NCI-H1105 treated with DMSO at 0.1 percent for 48 hours (cell line): ENCODE data around the gene MECP2.
A peak's percentile ranks its signal among the peaks of the same experiment; 100 is the strongest.

Experiments
- DNase-seq: peaks from one replicate; lab custom pipeline; 2025; lab: John Stamatoyannopoulos, UW

Gene MECP2

DNA sequence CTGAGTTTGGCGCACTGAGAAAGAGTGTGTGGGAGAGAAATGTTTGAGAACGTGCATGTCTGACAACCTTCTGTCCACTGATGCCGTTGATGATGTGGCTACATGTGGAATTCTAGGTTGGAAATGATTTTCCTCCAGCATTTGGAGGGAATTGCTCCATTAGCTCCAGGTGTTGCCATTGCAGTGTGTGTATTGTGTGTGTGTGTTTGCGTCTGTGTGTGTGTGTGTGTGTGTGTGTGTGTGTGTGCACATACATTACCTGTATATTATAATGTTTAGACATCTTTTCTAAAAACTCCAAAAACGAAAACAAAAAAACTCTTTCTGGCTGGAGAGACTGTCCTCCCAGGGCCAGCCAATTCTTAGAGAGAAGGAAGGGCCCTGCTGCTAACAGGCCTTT, 18.2 kb upstream of the MECP2 start:
- DNase-seq: no peak

DNA sequence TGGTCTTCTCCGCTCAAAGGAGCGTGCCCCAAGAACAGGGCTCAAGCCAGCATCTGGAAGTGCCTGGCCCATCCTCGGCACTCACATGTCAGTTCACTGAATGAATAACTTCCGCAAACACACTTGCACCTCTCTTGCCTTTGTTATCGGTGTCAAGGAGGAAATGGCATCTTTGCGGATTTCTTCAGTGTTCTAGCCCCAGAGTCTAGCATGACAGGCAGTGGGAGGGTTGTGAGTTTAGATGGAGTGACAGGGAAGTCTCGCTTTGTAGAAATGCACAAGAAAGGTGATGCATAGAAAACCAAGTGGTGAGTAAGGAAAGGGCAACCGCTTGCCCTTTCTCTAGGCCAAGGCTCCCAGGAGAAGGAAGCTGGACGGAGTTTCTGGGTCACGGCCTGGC, 17.6 kb upstream of the MECP2 start:
- DNase-seq: no peak

DNA sequence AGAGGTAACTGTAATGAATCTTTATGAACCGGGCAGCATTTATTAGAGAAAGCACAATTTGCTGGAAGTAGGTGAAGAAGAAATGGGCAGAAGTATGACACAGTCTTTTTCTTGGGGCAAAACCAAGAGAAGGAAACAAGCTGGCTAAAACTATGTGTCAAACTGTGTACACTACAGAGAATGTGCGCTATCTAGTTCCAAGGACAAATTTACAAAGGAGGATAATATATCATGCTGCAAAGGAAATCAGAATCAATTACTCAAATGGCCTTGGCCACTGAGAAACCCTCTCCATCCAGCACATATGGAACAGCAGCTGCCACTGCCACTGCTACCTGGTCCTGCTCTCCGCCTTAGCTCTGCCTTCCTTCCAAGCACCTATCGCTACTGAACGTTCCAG, 17.1 kb upstream of the MECP2 start:
- no peak for DNase-seq

DNA sequence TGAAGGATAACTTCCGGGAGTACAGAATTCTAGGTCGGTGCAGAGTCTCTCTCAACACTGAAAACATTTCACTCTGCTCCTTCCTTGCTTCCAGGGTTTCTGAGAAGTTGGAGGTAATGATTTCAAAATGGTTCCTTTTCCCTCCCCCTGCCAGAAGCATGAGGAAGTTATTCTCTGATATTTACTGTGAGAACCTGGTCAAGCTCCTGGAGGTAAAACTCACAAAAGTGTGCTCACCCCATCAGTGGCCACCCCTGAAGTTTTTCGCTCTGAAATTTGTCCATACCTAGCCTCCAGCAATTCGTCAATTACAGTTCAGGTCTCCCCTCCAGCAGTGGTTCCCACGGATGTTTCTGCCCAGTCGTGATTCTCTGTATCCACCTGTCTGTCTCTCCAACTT, 16.2 kb upstream of the MECP2 start:
- DNase-seq: no peak

DNA sequence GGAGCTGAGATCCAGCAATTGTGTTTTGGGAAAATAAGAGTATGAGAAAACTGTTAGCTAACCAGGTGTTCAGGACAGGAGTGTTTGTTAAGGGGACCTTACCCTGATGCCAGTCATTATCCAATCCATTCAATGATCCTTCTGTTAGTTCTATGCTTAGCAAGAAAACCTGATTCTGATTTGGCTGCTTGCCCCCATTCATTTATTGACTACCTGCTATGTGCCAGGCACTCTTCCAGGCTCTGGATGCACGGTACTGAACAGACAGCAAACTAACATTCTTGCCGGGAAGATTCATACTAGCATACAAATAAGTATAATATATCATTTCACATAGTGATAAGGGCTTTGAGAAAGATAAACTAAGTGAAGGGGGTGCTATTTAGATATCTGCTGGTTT, 1.0 kb upstream of the MECP2 start:
- DNase-seq: peak; percentile 40

DNA sequence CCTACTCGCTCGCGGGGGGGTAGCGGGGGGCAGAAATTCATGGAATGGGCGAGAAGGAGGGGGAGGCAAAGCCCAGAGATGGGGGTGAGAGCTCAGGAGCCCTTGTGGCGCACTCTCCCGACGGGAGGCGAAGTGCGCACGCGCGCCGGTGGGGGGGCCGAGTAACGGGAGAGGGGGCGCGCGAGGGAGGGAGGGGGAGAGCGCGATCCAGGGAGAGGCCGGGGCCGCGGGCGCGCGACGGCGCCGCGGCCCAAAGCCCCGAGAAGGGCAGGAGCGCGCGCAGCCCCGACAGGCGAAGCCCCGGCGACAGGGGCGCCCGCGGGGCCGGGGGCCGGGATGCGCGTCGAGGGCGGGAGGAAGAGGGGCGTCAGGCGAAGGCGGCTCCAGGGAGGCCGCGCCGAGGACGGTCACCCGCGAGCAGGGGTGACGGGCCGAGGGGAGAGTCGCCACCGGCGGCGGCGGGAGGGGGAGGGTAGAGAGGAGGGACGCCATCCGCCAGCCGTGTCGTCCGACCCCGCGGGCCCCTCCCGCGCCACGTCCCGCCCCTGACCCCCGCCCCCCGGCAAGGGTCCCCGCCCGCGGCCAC, 421 bp downstream of the MECP2 start:
- peak; percentile 83 for DNase-seq

DNA sequence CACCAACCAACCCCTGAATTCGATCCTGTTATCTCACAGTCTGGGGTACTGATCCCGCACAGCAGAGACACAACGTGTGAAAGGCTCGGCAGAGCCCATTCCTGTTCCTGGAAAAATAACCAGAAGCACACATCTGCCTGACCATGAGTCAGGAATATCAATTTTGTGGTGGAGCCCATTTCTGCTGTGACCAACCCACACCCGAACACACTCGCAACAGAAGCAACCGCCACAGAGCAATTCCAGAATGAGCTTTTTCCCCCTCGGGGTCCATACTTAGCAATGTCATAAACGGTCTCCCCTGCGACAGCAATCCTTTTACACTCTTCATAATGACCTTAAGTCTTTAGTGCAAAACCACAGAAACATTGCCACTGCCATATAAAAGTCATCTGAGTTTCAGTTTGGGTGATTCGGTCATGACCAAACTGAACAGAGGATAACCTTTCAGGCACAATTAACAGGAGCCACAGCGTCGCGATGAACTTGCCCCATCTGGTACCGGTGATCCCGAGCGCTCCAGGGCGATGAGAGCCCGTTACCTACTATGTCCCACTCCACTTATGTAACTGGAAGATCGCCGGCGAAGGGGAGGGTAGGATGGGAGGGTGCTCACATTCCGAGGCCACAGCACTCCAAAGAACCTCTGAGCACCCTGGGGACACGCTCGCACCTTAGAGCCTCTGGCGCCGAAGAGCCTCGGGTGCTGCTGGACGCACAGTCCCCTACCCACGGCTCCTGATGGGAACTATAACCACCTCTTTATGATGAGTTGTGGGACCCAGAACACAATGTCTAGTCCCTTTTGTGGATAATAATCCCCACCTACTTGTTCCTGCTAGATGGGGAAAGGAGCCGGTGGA, 1.1 kb downstream of the MECP2 start:
- DNase-seq: peak; percentile 53

DNA sequence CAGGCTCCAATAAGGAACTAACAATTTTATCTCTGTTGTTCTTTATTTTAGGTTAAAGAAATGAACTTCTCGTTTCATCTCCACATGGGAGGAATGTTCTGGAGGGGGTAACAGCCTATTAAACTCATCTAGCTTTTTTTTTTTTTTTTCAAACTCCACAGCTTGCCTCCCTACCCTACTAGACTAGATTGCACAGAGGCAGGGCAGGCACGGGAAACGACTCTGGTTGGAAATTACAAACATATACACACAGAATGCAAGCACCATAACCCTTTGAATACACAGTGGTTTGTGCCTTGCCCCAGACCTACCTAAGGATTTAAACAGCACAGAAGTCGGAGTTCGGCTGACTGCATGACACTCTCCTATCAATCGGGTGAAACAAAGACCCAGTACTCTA, 2.7 kb downstream of the MECP2 start:
- DNase-seq: no peak

DNA sequence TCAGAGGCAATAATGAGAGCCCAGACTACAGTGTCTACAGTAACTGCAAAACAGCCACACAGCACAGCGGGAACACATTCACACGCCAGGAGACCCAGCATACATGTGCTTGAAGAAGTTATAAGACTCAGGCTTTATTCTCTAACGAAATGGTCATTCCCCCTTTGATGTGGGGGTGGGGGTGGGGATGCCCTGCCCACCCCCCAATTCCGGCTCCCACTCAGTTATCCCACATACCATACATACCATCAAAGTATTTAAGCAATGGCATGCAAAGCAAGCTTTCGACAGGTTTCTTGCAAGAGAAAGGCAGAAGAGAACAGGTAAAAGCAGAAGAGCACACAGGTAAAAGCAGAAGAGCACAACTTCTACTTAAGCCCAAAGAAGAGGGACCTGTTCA, 3.6 kb downstream of the MECP2 start:
- DNase-seq: no peak

DNA sequence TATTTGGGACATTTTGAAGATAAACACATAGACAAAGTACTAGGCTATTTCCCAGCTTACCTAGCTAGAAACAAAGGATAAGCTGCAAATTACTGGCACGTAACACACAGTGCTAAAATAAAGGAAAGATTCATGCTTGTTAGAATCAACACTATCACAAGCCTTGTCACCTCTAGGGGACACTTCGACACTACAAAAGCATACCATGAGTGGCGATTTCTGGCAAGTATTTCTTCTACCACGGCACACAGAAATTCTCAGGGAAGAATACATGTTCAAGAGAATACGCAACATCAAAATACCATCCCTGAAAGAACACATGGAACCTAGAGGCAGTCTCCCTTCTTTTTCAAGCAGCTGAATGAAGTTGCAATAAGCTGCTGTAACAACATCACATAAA, 5.1 kb downstream of the MECP2 start:
- DNase-seq: no peak

DNA sequence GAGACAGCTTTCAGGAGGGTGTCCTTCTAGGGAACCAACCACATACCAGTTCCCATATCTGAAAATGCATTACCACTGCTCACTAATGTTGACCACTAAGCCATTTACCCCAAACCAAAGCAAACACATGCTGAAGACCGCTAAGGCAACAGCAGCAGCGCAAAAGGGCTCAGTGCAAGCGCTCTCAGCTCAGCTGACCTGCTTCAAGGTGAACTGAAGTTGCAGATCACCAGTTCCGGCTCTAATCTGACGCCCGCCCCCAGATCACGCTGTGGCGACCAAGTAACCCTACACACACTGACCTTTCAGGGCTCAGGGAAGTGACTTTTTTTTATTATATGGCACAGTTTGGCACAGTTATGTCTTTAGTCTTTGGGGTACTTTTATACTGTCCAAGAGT, 5.8 kb downstream of the MECP2 start:
- DNase-seq: no peak

DNA sequence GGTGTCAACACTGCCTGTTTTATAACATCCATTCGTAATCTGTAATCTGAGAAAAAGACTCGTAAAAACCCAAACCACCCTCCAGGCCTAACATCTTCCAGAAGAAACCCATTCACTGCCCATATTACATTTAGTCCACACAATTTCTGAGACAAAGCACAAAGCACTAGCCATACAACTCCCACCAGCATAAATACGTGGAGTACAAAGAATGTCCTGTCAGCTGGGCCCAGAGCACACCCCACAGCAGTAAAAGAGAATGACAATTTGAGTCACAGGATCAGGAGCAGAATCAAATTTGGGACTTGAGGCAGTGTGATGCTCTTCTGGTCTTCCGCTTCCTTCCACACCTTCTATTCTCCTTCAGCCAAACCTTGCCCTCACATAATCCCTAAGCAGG, 6.8 kb downstream of the MECP2 start:
- no peak for DNase-seq

DNA sequence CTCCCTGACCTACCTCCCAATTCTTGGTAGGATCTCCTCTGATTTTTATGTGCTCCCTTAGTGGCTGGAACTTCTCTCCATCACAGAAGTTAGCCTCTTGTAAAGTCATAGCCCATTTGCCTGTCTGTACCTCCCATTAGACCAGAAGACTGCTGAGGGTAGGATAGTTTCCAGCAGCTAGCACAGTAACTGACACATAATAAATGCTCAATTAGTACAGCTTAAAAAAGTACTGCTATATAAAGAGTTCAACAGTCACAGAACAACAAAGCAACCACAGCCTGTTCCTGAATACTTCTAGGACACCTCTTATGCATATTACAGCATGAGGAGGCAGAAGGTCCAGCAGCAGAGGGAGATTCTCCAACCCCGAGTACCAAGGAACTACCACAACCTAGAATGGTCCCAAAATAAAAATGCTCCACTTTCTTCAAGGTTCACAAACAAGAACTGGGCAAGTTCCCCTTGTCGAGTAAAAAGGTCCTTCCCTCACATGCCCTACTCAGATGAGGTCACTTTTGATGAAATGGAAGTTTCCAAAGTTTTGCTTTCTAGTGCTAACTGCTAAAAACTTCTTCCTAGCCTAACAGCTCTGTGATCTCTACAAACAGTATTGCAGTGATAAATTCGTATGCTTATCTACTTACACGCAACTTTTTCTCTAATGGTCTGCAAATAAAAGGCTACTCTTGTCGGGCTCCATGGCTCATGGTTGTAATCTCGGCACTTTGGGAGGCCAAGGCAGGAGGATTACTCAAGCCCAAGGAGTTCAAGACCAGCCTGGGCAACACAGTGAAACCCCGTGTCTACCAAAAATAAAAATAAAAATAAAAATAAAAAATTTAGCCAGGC, 12.8 kb downstream of the MECP2 start:
- DNase-seq: no peak

DNA sequence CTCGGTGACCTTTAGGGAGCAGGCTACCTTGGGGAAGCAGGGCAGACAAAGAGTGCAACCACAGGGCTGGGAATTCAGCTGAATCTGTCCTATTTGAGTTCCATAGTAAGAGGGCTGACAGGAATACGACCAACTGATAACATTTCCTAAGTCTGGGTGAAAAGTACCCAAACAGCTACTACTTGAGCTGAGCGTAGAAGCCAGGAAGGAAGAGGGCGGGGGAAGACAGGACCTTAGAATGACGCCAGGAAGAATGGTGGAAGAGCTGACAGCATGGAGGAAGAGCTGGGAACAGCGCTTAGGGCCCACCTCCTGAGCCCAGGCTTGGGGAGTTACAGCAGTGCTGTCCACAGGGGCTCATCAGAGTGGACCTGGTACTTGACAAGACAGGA, 14.4 kb downstream of the MECP2 start:
- no peak for DNase-seq

DNA sequence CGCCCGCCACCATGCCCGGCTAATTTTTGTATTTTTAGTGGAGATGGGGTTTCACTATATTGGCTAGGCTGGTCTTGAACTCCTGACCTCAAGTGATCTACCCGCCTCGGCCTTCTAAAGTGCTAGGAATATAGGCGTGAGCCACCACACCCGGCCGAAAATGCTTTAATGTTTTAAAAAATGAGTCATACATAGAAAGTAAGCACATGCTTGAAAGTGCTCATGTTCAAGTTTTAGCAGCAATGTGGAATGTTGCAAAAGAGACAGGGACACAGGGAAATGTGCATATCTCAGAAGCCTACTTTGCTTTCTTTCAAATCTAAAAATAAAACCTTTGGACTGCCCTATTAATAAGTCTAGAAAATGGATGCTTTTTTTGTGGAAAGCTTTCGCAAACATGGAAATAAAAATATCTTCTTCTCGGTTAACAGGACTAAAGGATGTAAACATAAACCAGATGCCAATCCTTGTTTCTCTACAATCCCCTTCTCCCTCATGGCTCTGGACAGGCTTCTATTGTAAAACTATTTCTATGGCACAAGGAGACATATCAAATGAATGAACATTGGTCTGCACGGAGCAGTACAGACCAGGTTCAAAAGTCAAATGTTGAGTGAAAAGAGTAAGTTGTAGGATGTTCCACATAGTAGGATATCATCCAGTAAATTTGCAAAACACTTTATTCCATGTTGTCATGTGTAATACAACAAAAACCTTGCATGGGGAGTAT, 15.0 kb downstream of the MECP2 start:
- no peak for DNase-seq

DNA sequence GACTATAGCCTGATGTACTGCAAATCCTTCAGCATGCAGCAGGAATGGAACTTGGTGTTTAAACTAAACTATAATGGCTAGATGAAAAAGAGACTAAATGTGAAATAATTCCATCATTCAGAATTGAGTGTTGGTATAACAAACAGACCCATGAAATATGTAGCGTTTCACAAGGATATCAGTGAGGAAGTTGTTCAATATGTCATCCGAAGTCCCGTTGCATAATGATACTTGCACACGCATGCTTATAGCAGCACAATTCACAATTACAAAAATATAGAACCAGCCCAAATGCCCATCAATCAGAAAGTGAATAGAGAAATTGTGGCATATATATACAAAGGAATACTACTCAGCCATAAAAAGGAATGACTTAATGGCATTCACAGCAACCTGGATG, 20.4 kb downstream of the MECP2 start:
- no peak for DNase-seq

DNA sequence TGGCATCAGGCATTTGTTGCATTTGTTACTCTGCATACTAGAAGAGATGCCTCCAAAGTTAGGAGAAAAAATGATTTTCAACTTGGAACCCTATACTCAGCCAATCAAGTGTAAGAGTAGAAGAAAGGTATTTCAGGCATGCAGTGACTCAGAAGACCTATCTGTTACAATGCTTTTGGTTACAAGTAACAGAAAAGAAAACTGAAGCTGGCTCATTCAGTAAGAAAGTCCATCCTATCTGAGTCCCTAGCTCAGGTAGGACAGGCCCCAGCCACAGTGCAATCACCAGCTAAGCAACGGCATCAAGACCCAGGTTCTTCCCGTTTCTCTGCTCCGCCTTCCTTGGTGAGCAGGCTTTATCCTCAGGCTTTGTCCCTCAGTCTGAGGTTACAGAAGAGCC, 23.3 kb downstream of the MECP2 start:
- no peak for DNase-seq

DNA sequence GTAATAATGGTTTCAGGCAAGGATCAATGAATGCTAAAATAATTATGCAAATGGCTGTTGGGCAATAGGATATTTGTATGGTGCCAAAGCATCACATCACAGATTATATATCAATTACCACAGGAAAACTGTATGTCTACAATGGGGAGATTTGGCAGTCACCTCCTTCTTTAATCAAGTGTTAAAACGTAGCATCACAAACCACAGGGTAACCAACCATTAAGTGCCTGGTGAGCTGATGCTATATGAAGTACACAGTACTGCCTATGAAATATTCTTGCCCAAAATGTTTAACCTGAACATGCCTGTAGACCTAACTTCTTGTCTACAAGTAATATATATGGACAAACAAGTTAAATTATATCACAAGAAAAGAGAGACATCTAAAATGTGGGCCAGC, 25.3 kb downstream of the MECP2 start:
- no peak for DNase-seq

DNA sequence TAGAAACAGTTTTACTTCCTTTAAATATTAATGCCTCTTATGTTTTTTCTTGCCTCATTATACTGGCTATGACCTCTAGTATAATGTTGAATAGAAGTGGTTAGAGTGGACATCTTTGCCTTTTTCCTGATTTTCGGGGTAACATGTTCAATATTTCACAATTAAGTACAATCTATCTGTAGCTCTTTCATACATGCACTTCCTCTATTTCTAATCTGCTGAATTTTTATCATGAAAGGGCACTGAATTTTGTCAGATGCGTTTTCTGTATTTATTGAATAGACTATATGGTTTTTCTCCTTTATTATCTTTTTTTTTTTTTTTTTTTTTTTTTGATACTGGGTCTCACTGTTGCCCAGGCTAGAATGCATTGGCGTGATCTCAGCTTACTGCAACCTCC, 29.0 kb downstream of the MECP2 start:
- DNase-seq: no peak

DNA sequence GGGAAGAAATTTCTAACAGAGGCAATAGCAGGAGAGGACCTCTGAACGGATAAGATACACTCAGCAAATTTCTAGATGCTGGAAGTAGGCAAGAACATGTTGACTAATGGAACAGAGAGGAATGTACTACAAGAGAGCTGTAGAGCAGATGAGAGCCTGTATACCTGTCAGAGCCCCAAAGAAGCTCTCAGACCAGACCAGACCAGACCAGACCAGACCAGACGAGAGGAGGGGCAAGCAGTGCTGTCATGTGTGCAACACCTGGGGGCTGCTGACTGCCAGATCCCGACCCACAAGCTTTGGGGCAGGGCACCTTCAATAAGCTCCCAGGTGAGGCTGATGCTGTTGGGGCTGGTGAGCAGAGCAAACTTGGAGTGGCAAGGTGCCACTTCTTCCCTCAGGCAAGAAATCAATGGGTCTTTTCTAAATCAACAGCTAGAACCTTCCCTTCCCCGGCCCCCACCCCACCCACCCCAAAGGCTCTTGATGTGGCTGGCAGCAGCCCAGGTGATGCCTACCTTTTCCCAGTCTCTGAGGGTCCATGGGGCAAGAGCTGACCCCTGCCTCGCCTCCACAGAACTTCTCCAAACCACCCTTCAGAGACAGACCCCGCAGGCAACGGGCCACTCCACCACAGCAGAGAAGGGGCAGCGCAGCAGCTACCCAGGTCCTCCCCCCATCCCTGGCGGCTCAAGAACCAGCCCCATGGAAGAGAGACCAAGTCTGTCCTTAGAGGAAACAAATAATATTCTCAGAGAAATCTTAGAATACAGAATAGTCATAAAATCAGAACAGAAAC, 32.7 kb downstream of the MECP2 start:
- no peak for DNase-seq

DNA sequence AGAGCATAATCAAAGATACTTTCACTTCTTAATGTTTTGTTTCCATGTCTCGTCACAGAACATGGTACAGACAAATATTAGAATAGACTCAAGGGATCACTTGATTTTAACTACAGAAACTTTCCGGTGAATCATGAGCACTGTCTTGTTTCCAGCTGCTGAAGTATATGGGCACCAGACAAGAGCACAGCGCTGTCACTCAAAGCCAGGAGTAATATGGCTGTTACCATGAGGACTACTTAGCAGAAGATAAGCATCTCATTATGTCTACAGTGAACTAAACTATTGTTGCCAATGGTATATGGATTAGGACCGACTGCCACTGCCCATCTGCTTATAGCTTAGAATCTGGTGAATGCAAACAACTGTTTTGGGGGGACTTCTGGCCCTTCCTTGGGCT, 34.3 kb downstream of the MECP2 start:
- DNase-seq: no peak

DNA sequence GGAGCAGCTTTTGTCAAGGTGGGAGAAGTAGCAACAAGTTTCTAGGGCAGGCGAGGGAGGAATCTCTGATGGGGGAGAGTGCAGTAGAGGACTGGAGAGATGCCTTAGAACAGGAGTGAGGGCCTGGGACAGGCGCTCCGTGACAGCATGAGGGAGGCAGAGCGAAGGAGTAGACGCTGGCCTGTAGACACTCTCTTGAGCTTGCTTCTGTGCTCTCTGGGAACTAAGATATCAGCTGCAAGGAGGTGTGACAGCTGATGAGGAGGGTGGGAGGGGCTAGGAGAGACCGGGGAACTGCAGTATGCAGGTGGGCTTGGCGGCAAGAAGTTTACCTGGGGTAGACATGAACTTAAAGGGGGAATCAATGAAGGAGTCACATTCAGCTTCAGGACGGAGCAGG, 35.7 kb downstream of the MECP2 start:
- DNase-seq: no peak
